AG09309 (cell line): ENCODE measurements around the gene GSX2.

Source experiments
- DNase-seq: peaks from one replicate; pipeline ENCODE4 v3.0.0-alpha.2; 2010; ENCODE audit warnings: low read depth
- H3K4me3 ChIP-seq: 2 replicates; pipeline ENCODE4 v1.5.1; 2011; ENCODE audit warnings: mild to moderate bottlenecking, low read depth, low read length, moderate library complexity; ENCODE audit not compliant: control insufficient read depth
- TF ChIP-seq, protein P1 (sequence below): IDR thresholded peaks from 2 replicates; pipeline ENCODE4 v1.5.1; 2011; ENCODE audit warnings: mild to moderate bottlenecking, low read depth, low read length, inconsistent platforms; ENCODE audit not compliant: insufficient read depth, control insufficient read depth; ENCODE audit errors: missing control alignments

GSX2 gene

GRCh38 chr4:54064317-54065111, 35.4 kb upstream of the GSX2 start, which contains the start of gene CHIC2:
Gene CHIC2, minus strand, starts transcription at chr4:54064605. Its CDS starts 305 bp downstream, at chr4:54064300.
- peak within 1 kb of the TSS; percentile 93 for H3K4me3 ChIP-seq
- TF ChIP-seq, protein P1, sequence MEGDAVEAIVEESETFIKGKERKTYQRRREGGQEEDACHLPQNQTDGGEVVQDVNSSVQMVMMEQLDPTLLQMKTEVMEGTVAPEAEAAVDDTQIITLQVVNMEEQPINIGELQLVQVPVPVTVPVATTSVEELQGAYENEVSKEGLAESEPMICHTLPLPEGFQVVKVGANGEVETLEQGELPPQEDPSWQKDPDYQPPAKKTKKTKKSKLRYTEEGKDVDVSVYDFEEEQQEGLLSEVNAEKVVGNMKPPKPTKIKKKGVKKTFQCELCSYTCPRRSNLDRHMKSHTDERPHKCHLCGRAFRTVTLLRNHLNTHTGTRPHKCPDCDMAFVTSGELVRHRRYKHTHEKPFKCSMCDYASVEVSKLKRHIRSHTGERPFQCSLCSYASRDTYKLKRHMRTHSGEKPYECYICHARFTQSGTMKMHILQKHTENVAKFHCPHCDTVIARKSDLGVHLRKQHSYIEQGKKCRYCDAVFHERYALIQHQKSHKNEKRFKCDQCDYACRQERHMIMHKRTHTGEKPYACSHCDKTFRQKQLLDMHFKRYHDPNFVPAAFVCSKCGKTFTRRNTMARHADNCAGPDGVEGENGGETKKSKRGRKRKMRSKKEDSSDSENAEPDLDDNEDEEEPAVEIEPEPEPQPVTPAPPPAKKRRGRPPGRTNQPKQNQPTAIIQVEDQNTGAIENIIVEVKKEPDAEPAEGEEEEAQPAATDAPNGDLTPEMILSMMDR, result no peak
- DNase-seq, result peak; percentile 77

DNA sequence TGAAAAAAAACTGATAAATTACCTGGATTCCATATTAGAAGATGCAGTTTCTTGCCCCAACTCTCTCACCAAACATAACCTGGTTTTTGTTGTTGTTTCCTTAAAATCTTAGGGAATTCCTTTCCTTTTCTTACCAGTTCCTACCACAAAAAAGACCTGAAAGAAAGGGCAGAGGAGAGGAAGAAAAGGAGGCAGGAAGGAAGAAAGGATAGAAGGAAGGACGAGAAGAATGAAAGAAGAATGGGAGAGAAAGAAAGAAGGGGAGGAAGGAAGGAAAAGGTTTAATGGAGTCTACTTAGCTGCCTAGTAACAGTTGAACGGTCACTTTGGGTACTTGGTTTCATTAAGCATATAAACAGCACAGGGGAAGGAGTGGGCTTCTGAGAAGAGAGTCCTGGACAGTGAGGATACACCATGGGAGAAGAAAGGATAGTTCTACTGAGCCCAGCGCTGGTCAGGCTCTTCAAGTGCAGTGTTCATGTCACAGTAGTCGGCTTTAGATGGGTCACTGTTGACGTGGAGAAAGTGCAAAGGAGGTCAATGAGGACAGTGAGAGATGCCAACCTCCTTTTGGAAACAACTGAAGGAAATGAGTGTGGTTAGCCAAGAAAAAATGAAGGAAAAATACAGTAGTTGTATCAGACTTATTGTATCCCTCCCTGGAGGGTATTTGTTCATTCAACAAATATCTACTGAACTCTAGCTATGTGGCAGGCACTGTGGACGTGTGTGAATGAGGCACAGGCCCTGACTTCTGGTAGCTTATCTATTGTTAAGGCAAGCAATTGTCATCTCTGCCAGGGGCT, 34.5 kb upstream of the GSX2 start:
- TF ChIP-seq, protein P1, result no peak
- no peak for DNase-seq
- H3K4me3 ChIP-seq, result no peak overlapping the region

DNA sequence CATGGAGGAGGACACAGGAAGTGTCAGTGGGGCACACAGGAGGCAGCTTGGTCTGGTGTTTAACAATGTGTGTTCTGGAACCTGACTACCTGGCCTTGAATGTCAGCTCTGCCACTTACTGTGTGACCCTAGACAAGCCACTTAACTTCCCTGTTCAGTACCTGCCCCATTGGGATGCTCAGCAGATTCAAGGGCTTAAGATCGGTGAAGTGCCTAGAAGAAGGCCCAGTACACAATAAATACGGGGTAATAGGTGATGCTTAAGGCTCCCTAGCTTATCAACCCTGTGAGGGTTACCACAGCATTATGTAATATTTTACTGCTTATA, 33.9 kb upstream of the GSX2 start:
- TF ChIP-seq, protein P1, result no peak
- DNase-seq, result no peak
- no peak overlapping the region for H3K4me3 ChIP-seq

DNA sequence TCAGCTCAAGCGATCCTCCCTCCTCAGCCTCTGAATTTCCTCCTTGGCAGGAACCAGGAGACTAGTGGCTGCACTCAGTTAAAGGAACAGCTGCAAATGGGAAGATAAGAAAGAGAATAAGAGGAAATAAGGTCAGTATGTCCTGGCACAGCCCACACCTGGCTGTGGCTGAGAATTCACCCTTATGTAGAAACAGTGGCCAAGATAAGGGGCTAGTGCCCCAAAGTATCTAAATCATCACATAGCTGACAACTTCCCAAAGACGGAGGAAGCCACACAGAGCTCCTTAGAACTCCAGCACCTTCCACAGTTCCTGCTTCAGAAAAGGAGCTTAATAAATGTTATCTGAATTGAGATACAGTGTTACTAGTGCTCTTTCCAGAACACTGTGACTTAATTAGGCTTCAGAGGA, 33.2 kb upstream of the GSX2 start:
- TF ChIP-seq, protein P1, result no peak
- DNase-seq, result no peak
- no peak overlapping the region for H3K4me3 ChIP-seq

DNA sequence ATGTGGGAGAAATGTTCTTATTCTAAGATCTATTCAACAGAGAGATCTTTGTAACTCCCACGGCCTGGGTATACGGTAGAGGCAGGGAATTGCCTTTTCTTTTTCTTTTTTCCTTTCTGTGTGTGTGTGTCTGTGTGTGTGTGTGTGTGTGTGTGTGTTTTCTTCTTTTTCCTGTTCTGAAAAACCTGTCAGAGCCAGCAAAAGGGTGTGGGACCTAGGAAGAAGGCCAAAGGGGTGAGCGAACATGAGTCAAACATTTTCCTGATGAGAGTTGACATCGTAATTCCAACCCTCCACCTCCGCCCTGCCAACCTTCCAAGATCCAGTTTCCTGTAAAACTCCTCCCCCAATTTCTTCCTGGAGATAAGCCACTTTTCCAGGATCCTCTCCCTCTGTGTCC, 32.8 kb upstream of the GSX2 start:
- DNase-seq, result no peak
- TF ChIP-seq, protein P1, result no peak
- no peak overlapping the region for H3K4me3 ChIP-seq

- DNase-seq, result no peak
- H3K4me3 ChIP-seq, result no peak overlapping the region
- TF ChIP-seq, protein P1, result no peak
These were observed 26.6 kb upstream of the GSX2 start for GRCh38 chr4:54073271-54073880.
